Amniotic epithelial cell (primary cell): ENCODE results near the gene GATC.

ENCODE experiments used
- DNase-seq: peaks from one replicate; pipeline ENCODE4 v3.0.0-alpha.2; 2010; ENCODE audit warnings: low read depth

The GATC gene

DNA sequence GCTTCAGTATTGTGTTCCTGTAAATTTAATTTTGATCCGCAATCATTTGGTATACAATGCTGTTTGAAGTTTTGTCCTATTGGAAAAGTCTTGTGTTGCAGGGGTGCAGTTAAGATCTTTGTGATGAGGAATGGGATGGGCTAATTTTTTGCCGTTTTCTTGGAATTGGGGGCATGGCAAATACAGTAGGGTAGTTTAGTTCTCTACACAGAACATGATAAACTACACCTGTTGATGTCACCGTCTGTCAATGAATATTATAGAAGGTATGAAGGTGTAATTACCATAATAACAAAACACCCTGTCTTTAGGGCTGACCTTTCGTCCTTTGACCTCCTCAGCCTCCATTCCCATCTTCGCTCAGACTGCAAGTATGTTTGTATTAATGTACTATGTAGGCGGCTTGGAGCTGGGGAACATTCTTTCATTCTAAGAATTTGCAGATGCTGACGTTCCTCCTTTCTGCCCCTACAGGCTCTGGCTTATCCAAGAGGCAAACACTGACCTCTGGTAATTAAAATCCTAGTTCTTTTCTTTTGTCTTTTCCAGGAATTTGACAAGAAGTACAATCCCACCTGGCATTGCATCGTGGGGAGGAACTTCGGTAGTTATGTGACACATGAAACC, 51.4 kb downstream of the GATC start:
- DNase-seq, result no peak

- DNase-seq, result no peak
Observed at GRCh38 chr12:120498870-120499515, 52.7 kb downstream of the GATC start.

DNA sequence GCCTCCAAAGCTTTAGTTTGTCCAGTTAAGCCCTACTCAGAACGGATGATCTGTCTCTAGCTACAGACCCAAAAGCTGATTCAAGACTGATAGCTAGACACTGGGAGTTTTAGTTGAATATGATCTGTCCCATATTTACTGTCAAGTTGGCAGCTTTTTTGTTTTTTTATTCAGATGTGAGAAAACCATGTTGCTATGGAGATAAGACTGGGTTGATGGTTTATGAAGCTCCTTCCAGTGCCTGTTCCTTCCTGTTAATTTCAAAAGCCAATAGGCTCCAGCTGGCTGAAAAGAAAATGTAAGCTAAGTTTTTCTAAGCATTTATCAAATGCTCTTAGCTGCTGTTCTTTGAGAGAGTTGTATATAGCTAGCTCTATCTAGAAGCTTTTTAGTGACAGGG, 54.3 kb downstream of the GATC start:
- no peak for DNase-seq

- no peak for DNase-seq
Observed at GRCh38 chr12:120504587-120504986, 58.3 kb downstream of the GATC start.

GRCh38 chr12:120508537-120508936, 62.3 kb downstream of the GATC start:
- no peak for DNase-seq
